Endothelial cell (in vitro differentiated cells): ENCODE data around the gene KRTAP4-4. TPM values are rescaled to one million over a fixed set of nuclear protein-coding genes. Genes with fewer than 3 reads are reported as not detected.
"Not testable (repeated sequence)": the region's sequence is repeated elsewhere in the genome, so short reads cannot be mapped to it uniquely, and the experiment has no call there.

ENCODE experiments used
- DNase-seq: peaks from one replicate; pipeline ENCODE4 v3.0.0; 2021; ENCODE audit warnings: low spot score
- H3K27ac Mint-ChIP-seq: one replicate; pipeline ENCODE4 v1.8.0; 2021; ENCODE audit warnings: mixed read lengths, inconsistent platforms; ENCODE audit not compliant: unreplicated experiment
- H3K27me3 Mint-ChIP-seq: one replicate; pipeline ENCODE4 v1.8.0; 2021; ENCODE audit warnings: mild to moderate bottlenecking, moderate library complexity, mixed read lengths, inconsistent platforms; ENCODE audit not compliant: unreplicated experiment
- H3K36me3 Mint-ChIP-seq: one replicate; pipeline ENCODE4 v1.8.0; 2021; ENCODE audit warnings: mild to moderate bottlenecking, low read depth, mixed read lengths, inconsistent platforms; ENCODE audit not compliant: unreplicated experiment
- H3K4me1 Mint-ChIP-seq: one replicate; pipeline ENCODE4 v1.8.0; 2021; ENCODE audit warnings: mild to moderate bottlenecking, mixed read lengths, inconsistent platforms; ENCODE audit not compliant: unreplicated experiment
- H3K4me3 Mint-ChIP-seq: one replicate; pipeline ENCODE4 v1.8.0; 2021; ENCODE audit warnings: mild to moderate bottlenecking, mixed read lengths, inconsistent platforms; ENCODE audit not compliant: unreplicated experiment
- H3K9me3 Mint-ChIP-seq: one replicate; pipeline ENCODE4 v1.8.0; 2021; ENCODE audit warnings: mixed read lengths, inconsistent platforms; ENCODE audit not compliant: unreplicated experiment
- CTCF ChIP-seq: fragments of 200-600 bp; sonication (generic); IDR thresholded peaks from one replicate; pipeline ENCODE4 v1.5.0; 2021; ENCODE audit warnings: antibody characterized with exemption; ENCODE audit not compliant: unreplicated experiment
- total RNA-seq: library from RNA; stranded (reverse); fragmentation: NEBNext Ultra II Directional; extraction: Animal tissue kit (Norgen Biotek cat#: 25700); gene quantifications from one replicate; pipeline ENCODE4 v1.2.1, GENCODE V29; 2021; ENCODE audit not compliant: unreplicated experiment

KRTAP4-4 gene
- total RNA-seq, 1 donor from 2014 or later, result not detected

- TF ChIP-seq CTCF, result no peak
- Mint-ChIP-seq H3K27me3 (no peaks in the 10 kb centered on the region), H3K36me3 (no peaks in the 10 kb centered on the region), H3K4me1 (no peaks in the 10 kb centered on the region), H3K4me3 (no peak overlapping the region), H3K9me3 (no peaks in the 10 kb centered on the region), H3K27ac (no peak overlapping the region)
- DNase-seq, result no peak
Observed at GRCh38 chr17:41133880-41134735, 26.4 kb downstream of the KRTAP4-4 start.

- no peak for DNase-seq
- no peaks in the 10 kb centered on the region for H3K27me3 Mint-ChIP-seq
Observed at GRCh38 chr17:41131979-41132378, 28.6 kb downstream of the KRTAP4-4 start.

GRCh38 chr17:41127371-41127770 lies 33.2 kb downstream of the KRTAP4-4 start:
- no peaks in the 10 kb centered on the region for H3K9me3 Mint-ChIP-seq
- H3K4me1 Mint-ChIP-seq, result no peaks in the 10 kb centered on the region
- no peaks in the 10 kb centered on the region for H3K36me3 Mint-ChIP-seq
- no peaks in the 10 kb centered on the region for H3K27me3 Mint-ChIP-seq
- H3K27ac Mint-ChIP-seq, result no peak overlapping the region
- H3K4me3 Mint-ChIP-seq, result no peak overlapping the region
- TF ChIP-seq CTCF, result no peak
- DNase-seq, result no peak

More at GRCh38 chr17:41131979-41132378, 28.6 kb downstream of the KRTAP4-4 start:
- Mint-ChIP-seq H3K9me3 (no peaks in the 10 kb centered on the region), H3K4me3 (no peak overlapping the region), H3K4me1 (no peaks in the 10 kb centered on the region), H3K36me3 (no peaks in the 10 kb centered on the region), H3K27ac (no peak overlapping the region)
- no peak for TF ChIP-seq CTCF

- no peak for TF ChIP-seq CTCF
- H3K27me3 Mint-ChIP-seq, result no peaks in the 10 kb centered on the region
- H3K36me3 Mint-ChIP-seq, result no peaks in the 10 kb centered on the region
- DNase-seq, result no peak
- H3K4me3 Mint-ChIP-seq, result no peak overlapping the region
- no peak overlapping the region for H3K27ac Mint-ChIP-seq
- H3K9me3 Mint-ChIP-seq, result no peaks in the 10 kb centered on the region
- no peaks in the 10 kb centered on the region for H3K4me1 Mint-ChIP-seq
Observed at GRCh38 chr17:41126412-41126811, 34.1 kb downstream of the KRTAP4-4 start.

- Mint-ChIP-seq H3K9me3 (no peaks in the 10 kb centered on the region), H3K27me3 (no peaks in the 10 kb centered on the region), H3K4me1 (peaks cover 4% of the 10 kb centered on the region), H3K36me3 (no peaks in the 10 kb centered on the region), H3K27ac (no peak overlapping the region), H3K4me3 (no peak overlapping the region)
- no peak for TF ChIP-seq CTCF
- no peak for DNase-seq
Observed at GRCh38 chr17:41125064-41125463, 35.5 kb downstream of the KRTAP4-4 start.

GRCh38 chr17:41123991-41124371 lies 36.6 kb downstream of the KRTAP4-4 start, which contains the start of gene KRTAP4-12:
TSS of gene KRTAP4-12 (minus strand) at chr17:41124182. CDS start at chr17:41124122, 60 bp downstream.
- H3K27ac Mint-ChIP-seq, result not testable (repeated sequence)

GRCh38 chr17:41123292-41123990 lies 37.1 kb downstream of the KRTAP4-4 start:
- H3K27me3 Mint-ChIP-seq, H3K4me3 Mint-ChIP-seq: not testable (repeated sequence)

More at GRCh38 chr17:41123991-41124371, 36.6 kb downstream of the KRTAP4-4 start, which contains the start of gene KRTAP4-12:
- not testable (repeated sequence) for H3K4me3 Mint-ChIP-seq, DNase-seq, H3K9me3 Mint-ChIP-seq, H3K4me1 Mint-ChIP-seq, H3K36me3 Mint-ChIP-seq, H3K27me3 Mint-ChIP-seq

More at GRCh38 chr17:41123292-41123990, 37.1 kb downstream of the KRTAP4-4 start:
- not testable (repeated sequence) for H3K27ac Mint-ChIP-seq, H3K9me3 Mint-ChIP-seq, H3K36me3 Mint-ChIP-seq, DNase-seq, H3K4me1 Mint-ChIP-seq
